RPMI7951 (cell line): Measurements from ENCODE around the gene COL19A1. TPM values are rescaled to one million over a fixed set of nuclear protein-coding genes. Genes with fewer than 3 reads are reported as not detected.
A peak's percentile ranks its signal among the peaks of the same experiment; 100 is the strongest.
"Not testable (repeated sequence)": the region's sequence is repeated elsewhere in the genome, so short reads cannot be mapped to it uniquely, and the experiment has no call there.

Experiments used
- DNase-seq: peaks from one replicate; pipeline ENCODE4 v3.0.0-alpha.2; 2012; ENCODE audit warnings: low read depth
- total RNA-seq: library from RNA; depleted of rRNA; stranded (reverse); fragments of >200 nt; shearing (Covaris generic); gene quantifications from 2 replicates; pipeline ENCODE4 v1.2.3, GENCODE V29; 2014

COL19A1 gene
- total RNA-seq, 1 experiment from 2014 or later = 0.12 TPM

DNA sequence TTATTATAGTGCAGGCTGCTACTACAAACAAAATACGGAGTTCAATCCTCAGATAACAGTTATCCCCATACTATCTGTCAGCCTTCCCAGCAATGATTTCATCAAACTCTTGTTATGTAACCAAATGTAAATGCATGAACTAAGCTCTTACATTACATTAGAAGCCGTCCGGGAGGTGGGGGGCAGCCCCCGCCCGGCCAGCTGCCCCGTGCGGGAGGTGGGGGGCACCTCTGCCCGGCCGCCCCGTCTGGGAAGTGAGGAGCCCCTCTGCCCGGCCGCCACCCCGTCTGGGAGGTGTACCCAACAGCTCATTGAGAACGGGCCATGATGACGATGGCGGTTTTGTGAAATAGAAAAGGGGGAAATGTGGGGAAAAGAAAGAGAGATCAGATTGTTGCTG is 99.6 kb downstream of the COL19A1 start:
- DNase-seq = not testable (repeated sequence)

DNA sequence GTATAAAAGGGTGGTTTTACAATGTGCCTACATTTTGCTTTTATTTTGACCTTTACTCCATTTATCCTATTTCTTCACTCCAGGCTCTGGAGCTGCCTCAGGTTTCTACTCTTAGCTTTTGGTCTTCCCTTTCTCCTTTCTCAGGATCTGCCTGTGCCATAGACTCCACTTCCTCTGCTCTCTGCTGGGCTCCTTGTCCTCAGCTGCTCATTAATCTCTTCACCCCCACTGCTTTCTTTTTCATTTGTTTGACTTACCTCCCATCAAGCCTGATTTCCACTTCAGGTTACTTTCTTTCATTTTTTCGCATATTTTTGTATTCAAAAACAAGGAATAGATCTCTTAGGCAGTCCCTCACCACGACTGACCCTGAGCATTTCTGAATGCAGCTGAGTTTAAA is 106.8 kb downstream of the COL19A1 start:
- no peak for DNase-seq

DNA sequence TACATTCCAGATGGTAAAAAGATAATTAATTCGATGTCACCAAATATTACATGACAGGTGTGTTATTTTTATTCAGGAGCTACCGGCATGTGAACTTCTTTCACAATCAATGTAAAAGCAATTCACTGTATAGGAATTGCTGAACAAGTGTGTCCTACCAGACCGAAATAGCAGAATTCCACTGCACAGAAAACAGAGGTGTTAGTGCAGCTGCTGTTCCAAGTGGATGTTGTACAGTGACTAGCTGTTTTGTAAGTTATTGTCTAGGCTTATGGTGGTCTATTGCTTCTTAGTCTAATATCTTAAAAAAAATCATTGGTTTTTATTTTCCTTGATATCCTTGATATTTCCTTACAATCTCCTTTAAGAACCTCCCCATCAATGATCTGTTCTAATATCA is 107.4 kb downstream of the COL19A1 start:
- no peak for DNase-seq

DNA sequence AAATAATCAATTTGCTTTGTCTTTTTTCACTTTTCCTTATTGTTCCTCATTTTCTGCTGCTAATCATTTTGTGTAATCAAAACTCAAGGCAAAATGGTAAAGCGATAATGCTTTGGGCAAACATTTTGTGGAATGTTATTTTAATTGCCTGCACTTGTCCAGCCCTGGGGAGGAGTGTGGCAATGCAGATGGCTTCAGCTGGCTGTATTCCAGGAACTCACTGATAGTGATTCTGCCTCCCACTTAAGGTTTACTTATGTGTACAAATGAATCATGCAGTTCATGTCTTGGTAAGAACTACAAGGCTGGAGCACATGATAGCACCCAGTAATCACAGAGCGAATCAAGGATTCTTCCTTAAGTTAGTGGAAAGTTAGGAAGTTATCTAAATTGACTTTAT is 107.8 kb downstream of the COL19A1 start:
- peak; percentile 44 for DNase-seq

DNA sequence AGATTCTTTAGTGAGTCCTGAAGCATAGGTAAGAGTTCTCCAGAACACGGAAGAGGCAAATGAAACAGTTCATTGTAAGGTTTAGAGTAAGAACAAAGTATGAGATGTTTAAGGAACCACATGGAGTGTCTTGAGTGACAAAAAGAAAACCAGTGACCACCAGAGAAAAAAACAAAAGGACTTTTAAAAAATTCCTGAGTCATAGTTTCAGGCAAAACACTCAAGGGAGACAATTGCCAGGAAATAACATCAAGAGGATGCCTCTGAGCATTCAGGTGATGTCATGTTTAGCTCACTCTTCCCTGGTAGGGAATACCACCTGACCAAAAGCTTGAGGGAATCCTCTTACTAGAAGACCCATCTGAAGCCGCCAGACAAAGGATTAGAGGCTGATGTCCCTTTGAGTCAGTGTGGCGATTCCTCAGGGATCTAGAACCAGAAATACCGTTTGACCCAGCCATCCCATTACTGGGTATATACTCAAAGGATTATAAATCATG is 110.3 kb downstream of the COL19A1 start:
- DNase-seq = no peak

DNA sequence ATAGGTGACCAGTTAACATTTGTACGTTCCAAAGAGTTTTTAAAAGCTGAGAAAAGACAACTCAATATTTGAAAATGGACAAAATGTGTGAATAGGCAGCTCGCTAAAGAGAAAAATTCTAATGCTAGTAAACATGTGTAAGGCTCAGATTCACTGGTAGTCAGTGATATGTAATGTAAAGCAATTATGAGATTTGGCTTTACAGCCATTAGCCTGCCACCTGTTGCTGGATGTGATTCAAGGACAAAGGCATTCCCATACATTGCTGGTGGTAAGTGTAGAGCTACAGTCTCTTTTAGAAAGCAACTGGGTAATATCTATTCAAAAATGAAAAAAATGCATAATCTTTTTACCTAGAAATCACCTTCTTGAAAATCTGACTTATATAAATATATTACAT is 114.3 kb downstream of the COL19A1 start:
- no peak for DNase-seq

DNA sequence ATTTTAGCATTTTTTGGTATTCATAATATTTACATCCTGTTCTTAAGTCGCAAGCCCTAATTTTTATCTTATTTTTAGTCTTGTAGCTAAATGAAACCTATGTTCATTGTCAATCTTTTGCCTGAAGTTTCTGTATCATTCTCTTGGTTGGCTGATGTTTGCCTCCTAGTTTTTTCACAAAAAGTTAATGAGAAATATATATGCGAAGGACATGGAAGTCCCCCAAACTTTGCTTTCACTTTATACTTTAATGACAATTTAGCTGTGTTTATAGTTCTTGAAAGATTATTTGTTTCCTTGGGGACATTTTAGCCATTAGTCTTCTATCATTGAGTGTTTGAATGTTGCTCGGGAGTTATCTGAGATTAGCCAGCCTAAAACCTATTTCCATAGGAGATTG is 118.2 kb downstream of the COL19A1 start:
- DNase-seq = no peak

DNA sequence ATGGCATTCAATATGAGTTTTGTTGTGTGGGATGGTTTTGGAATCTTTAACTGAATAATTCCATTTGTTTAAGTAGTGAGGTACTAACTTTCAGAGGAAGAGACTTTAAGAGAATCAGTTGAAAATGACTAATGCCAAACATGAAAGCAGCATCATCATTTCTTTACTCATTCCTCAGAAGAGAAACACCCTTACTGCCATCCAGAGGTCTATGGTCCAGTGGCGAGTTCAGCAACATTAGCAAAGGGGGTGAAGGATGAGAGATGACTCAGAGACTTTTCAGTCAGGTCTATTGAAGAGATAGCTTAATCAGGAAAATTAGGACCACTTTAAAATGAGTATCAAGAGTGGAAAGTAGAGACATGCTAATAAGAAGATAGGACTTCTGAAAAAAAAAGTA is 118.8 kb downstream of the COL19A1 start:
- DNase-seq = peak; percentile 15

DNA sequence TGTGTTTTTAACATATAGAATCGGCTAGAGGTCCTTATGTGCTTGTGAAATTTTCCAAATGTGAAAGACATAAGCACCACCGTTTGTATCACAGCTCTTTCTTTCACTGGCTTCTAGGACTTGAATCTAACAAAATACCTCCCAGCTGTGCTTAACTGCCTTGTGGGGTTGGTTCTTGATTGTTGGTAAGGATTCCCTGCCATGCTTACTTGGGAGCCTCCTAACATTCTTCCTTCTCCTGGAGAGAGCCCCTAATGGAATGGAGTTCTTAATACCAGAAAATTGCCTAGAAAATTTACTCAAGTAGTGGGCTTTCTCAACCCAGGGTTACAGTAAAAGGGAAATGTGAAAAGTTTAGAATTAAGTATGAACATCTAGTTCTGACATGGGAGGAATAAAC is 121.2 kb downstream of the COL19A1 start:
- no peak for DNase-seq

DNA sequence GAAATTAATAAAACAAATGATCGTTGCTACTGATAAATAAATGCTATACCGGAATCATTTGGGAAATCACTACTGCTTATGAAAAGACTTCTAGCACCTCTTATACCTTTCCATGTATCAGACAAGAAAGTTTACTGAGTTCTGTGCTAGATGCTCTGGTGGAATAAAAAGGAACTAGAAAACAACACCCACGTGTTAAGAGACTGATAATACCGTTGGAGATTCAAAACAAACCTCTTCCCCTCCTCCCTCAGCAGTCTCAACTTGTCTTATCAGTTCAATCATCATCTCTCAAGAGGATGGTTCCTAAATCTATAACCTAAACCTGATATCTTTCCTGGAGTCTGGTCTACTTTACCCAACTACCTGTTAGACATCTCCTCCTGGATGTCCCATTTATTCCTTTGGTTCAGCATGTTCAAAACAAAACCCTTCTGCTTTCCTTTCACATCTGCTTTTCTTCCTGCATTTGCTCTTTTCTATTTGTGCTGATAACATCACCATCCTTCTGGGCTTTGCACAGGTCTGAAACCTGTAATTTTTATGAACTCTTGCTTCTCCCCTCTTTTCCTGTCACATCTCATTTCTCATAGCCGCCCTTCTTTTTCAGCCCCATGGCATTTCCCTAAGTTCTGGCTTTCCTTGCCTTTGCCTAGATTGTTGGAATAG is 122.2 kb downstream of the COL19A1 start:
- DNase-seq = no peak

DNA sequence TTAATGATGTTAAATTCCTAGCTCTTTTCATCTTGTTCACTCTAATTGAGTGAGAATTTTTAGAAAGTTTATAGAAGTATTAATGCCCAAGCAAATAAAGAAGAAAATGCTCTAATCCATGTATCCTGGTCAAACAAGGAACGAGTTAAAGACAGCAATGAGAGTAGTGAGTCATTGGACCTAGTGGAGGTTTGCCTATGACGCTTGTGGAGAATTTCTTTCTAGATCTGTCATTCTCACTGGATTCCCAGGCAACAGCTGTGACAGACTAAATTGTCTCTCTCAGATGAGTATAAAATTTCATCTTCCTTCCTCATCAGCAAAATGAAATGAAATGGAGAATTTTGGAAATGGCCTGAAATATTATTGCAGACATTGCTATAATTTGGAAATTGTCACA is 127.9 kb downstream of the COL19A1 start:
- no peak for DNase-seq

DNA sequence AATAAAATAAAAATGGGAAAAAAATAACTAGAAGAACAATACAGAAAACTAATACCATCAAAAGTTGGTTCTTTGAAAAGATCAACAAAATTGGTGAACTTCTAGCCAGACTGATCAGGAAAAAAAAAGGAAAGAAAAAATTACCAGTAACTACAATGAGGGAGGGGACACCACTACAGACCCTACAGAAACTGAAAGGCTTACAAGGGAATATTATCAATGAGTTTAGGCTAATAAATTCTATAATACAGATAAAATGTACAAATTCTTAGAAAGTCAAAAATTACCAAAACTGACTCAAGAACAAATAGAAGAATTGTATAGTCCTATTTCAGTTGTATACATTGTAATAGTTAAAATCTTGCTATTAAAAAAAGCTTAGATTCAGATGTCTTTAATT is 141.8 kb downstream of the COL19A1 start:
- DNase-seq = no peak

DNA sequence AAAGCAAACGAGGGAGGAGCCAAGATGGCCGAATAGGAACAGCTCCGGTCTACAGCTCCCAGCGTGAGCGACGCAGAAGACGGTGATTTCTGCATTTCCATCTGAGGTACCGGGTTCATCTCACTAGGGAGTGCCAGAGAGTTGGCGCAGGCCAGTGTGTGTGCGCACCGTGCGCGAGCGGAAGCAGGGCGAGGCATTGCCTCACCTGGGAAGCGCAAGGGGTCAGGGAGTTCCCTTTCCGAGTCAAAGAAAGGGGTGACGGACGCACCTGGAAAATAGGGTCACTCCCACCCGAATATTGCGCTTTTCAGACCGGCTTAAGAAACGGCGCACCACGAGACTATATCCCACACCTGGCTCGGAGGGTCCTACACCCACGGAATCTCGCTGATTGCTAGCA is 144.0 kb downstream of the COL19A1 start:
- not testable (repeated sequence) for DNase-seq

DNA sequence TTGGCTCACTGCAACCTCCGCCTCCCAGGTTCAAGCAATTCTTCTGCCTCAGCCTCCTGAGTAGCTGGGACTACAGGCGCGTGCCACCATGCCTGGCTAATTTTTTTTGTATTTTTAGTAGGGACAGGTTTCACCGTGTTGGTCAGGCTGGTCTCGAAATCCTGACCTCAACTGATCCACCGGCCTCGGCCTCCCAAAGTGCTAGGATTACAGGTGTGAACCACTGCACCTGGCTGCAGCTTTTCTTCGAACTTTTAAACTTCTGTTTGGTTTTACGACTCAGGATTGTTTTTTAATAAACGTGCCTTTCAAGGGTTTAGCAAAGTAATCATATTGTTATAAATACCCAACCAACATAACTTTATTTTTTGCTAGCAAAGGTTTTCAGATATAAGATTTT is 156.8 kb downstream of the COL19A1 start:
- DNase-seq = not testable (repeated sequence)

DNA sequence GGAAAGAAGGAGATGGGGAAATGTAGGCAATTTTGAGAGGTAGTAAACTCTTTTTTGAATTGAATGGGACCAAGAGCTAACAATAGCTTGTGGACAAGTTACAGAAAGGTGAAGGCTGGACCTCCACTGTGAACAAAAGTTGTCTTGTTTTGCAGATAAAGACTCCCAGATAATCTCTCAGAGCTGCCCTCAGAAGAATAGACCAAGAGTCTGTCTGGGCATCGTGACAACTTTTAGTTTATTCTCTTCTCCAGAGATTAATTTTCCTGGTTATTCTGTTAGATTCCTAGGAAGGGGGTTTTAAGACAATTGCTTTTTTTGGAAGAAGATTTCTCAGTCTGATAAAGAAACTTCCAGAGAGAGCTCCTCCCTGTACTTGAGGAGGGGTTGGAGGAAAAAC is 161.9 kb downstream of the COL19A1 start:
- DNase-seq = no peak

DNA sequence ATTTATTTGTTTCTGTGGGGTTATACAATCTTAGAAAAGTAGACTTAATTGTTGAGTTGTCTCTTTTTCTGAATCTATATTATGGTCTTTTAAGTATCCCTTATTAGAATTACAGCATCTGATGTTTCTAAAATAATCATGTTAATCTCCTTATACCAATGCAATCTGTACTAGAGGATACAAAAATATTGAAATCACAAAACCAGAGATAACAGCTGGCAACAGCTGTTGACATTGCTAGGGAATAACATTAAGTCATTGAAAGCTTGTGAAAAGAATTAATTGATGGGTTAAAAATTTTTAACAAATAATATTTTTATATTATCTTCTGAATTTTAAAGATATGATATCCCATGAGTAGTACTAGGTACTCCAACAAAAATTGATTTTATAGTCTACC is 162.6 kb downstream of the COL19A1 start:
- DNase-seq = no peak

DNA sequence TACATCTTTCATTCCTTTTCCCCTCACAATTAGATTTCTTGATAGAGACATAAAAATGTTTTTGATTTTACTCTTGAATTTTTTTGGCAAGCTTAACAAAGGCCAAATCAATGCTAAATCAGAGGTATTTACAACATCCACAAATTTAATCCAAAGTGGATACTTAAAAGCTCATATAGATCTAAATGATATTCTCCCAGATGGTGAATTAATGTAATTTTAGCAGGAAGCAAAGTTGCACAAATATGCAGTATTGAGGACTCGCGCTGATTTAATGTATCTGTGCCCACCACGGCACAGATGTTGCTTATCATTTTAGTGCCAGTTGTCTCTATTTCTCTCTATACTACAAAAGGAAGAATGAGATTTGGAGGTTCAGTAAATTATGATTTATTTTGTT is 167.4 kb downstream of the COL19A1 start:
- no peak for DNase-seq

DNA sequence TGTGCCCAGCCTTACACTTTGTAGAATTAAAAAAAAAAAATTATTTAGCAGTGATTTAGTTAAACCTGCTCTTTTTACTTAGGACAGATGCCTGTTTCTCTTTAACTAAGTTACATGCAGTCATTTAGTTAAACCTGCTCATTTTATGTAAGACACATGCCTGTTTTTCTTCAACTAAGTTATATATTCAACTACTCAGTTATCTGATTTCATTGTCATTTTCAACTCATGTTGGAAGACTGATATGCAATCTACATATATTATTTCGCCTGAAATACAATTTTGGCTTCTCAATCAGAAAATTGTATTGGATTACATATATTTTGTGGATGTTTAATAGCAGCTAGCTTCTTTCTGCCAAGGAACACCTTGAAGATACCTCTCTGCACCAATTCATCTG is 171.1 kb downstream of the COL19A1 start:
- no peak for DNase-seq

DNA sequence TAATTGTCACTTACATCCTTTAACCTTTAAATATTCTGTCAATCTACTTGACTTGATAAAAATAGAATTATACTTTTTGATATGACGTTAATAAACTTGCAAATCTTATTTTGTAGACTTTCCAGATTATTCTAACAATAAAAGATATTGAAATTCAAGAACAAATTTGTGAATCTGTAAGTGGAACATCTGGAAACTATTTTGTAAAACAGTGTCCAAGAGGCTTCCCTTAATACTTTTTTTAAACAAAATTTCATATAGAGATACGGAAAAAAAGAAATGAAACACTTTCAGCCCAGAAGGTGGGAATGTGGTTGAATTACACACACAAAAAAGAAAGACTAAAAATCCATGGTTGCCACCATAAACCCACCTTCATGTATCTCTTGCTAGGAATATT is 174.4 kb downstream of the COL19A1 start:
- no peak for DNase-seq

DNA sequence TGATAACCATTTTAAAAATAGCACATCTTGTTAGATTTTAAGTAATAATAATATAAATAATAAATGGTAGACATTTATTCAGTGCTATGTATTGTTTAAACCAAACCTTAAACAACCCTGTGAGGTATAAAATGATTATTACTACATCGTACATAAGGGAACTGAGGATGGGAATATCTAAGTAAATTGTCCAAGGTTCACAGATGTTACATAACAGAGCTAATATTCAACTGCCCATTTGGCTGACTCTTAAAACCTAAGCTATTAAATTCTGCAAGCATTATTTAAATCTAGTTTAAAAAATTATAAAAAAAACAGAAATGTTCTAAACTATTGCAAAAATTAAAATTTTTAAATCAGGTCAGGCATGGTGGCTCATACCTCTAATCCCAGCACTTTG is 175.1 kb downstream of the COL19A1 start:
- DNase-seq = no peak

DNA sequence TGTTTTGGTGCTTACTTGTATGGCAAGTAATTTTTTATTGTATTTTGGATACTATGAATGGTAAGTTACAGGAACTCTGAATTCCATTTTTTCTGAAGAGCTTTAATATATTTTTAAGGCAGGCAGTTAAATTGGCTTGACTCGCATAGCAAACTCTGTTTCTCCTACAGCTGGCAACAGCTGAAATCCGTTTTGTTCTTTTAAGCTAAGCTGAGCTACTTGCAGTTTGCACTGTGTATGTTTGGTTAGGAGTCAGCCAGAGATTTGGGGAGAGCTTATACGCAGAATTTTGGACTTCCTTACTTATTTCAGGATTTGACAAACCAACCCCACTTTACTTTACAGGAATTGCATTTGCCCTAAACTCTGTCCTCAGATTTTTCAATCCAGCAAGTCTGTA is 179.1 kb downstream of the COL19A1 start:
- no peak for DNase-seq

DNA sequence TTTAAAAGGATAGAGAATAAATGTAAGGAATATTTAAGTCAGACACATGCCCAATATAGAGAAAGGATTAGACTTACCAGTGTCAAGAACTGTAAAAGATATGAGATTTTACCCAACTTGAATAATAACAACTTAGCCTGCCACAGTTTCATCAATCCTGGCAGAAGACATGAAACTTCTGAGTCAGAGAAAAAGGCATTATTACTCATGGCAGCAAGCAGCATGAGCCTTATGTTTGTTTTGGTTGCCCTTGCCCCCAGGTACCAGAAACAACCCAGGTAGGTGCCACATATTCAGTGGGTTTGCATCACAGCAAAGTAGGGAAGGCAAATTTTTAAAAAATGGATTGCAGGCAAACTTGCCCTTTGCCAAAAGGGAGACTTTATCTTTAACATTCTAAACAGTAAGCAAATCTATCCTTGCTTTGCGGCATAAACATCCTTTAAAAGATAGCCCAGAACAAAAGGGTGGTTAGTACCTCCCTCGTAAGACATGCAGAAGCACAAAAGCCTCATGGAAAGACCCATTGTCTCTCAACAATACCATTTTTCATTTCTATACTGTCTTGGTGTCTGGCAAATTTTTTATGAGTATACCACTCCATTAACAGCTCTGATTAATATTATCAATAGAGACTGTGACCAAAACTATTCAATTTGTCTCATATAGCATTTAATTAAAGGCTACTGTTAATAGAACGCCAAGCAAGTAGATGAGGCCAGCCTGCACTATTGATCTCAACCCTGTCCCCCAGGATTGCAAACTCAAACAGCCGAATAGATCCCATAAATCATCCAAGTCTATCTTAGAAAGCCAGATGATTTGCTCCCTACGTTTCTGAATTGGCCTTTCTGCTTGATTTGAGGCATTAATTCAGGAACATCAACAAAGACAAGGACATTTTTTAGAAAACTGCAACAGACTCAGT is 185.1 kb downstream of the COL19A1 start:
- DNase-seq = no peak
